ENCODE data around the gene TEKT1. TPM values are rescaled to one million over a fixed set of nuclear protein-coding genes. Genes with fewer than 3 reads are reported as not detected.
A peak's percentile ranks its signal among the peaks of the same experiment; 100 is the strongest.
"Not testable (repeated sequence)": the region's sequence is repeated elsewhere in the genome, so short reads cannot be mapped to it uniquely, and the experiment has no call there.

TEKT1 gene
- total RNA-seq, 1 experiment from 2014 or later = 0.61 TPM

GRCh38 chr17:6844406-6844805, 12.9 kb upstream of the TEKT1 start:
- intact Hi-C loops (cut with micrococcal nuclease; ENCODE audit: unreplicated experiment); POLR2A ChIA-PET (ENCODE audit: unreplicated experiment): not testable (repeated sequence)

GRCh38 chr17:6843241-6843880, 11.8 kb upstream of the TEKT1 start:
- no peaks in the 10 kb centered on the region for H3F3A ChIP-seq (ENCODE audit: insufficient read depth, low read depth)
- BruUV-seq (replicated peaks) = no TSS peak
- no peak overlapping the region for H3K4me3 ChIP-seq
- no peaks in the 10 kb centered on the region for H3K27me3 ChIP-seq (ENCODE audit: insufficient read depth, low read depth)
- TF ChIP-seq CTCF (conservative IDR thresholded peaks at IDR 0.05) (peak; percentile 78), EZH2 (IDR thresholded peaks at IDR 0.05; ENCODE audit: low read depth) (no peak)
- H3K9me3 ChIP-seq (ENCODE audit: insufficient read depth, low read depth) = no peaks in the 10 kb centered on the region
- intact Hi-C loops (cut with micrococcal nuclease; ENCODE audit: unreplicated experiment) = loop anchor here (1.0 to 2.0 kb wide), 3 partner anchors 68 to 177 kb away; no protein-coding TSS in a partner anchor
- no peak overlapping the region for H3K27ac ChIP-seq
- H4K20me1 ChIP-seq (ENCODE audit: insufficient read depth) = no peaks in the 10 kb centered on the region
- peak in 1 of 2 experiments; percentile 49 for DNase-seq
- no peaks in the 10 kb centered on the region for H3K9me2 ChIP-seq (ENCODE audit: insufficient read depth)
- H2AFZ ChIP-seq = no peak overlapping the region
- H3K79me2 ChIP-seq (ENCODE audit: low read depth) = no peaks in the 10 kb centered on the region
- H3K4me2 ChIP-seq = no peak overlapping the region
- ChIA-PET CTCF (interaction anchor here (0.6 to 1.8 kb wide), 9 partner anchors 27 to 174 kb away, joined by 3 to 11 read pairs (median 3); no protein-coding TSS in a partner anchor), POLR2A (ENCODE audit: unreplicated experiment) (interaction anchor here (0.6 kb wide), 1 partner anchor 143 kb away, joined by 4 read pairs; no protein-coding TSS in a partner anchor)
- no peaks in the 10 kb centered on the region for H3K36me3 ChIP-seq (ENCODE audit: low read depth)
- no peaks in the 10 kb centered on the region for H3K4me1 ChIP-seq (replicated peaks; ENCODE audit: insufficient read depth)

More at GRCh38 chr17:6844406-6844805, 12.9 kb upstream of the TEKT1 start:
- CTCF ChIA-PET = interaction anchor here (0.6 to 1.8 kb wide), 7 partner anchors 26 to 173 kb away, joined by 3 to 11 read pairs (median 4); no protein-coding TSS in a partner anchor
- BruUV-seq (replicated peaks); H3K36me3 ChIP-seq (ENCODE audit: low read depth); H3K4me3 ChIP-seq; H3K9me3 ChIP-seq (ENCODE audit: insufficient read depth, low read depth); H3K4me1 ChIP-seq (replicated peaks; ENCODE audit: insufficient read depth); H3K9me2 ChIP-seq (ENCODE audit: insufficient read depth); H4K20me1 ChIP-seq (ENCODE audit: insufficient read depth); H2AFZ ChIP-seq; H3K79me2 ChIP-seq (ENCODE audit: low read depth); H3K27ac ChIP-seq; DNase-seq; H3F3A ChIP-seq (ENCODE audit: insufficient read depth, low read depth); H3K4me2 ChIP-seq; H3K27me3 ChIP-seq (ENCODE audit: insufficient read depth, low read depth): not testable (repeated sequence)

- intact Hi-C loops (cut with micrococcal nuclease; ENCODE audit: unreplicated experiment) = loop anchor here (2.0 kb wide), 1 partner anchor 163 kb away; no protein-coding TSS in a partner anchor
- DNase-seq; H3F3A ChIP-seq (ENCODE audit: insufficient read depth, low read depth); H3K27ac ChIP-seq; H3K4me3 ChIP-seq; H3K27me3 ChIP-seq (ENCODE audit: insufficient read depth, low read depth); BruUV-seq (replicated peaks); H3K9me2 ChIP-seq (ENCODE audit: insufficient read depth); H3K36me3 ChIP-seq (ENCODE audit: low read depth); H4K20me1 ChIP-seq (ENCODE audit: insufficient read depth); H3K9me3 ChIP-seq (ENCODE audit: insufficient read depth, low read depth); H3K79me2 ChIP-seq (ENCODE audit: low read depth); H3K4me1 ChIP-seq (replicated peaks; ENCODE audit: insufficient read depth); H2AFZ ChIP-seq; H3K4me2 ChIP-seq: not testable (repeated sequence)
- ChIA-PET POLR2A (ENCODE audit: unreplicated experiment) (interaction anchor here (0.7 kb wide), 1 partner anchor 1001 kb away, joined by 3 read pairs; no protein-coding TSS in a partner anchor), CTCF (interaction anchor here (0.6 kb wide), 1 partner anchor 1007 kb away, joined by 5 read pairs; no protein-coding TSS in a partner anchor)
Measured at GRCh38 chr17:6841769-6842168, 10.2 kb upstream of the TEKT1 start.

GRCh38 chr17:6830383-6830986, 1.0 kb downstream of the TEKT1 start:
- no TSS peak for BruUV-seq (replicated peaks)
- TF ChIP-seq CTCF (conservative IDR thresholded peaks at IDR 0.05) = no peak
- no peak for TF ChIP-seq EZH2 (IDR thresholded peaks at IDR 0.05; ENCODE audit: low read depth)
- H4K20me1 ChIP-seq (ENCODE audit: insufficient read depth) = no peaks in the 10 kb centered on the region
- no peak overlapping the region for H3K4me2 ChIP-seq
- ChIA-PET POLR2A (ENCODE audit: unreplicated experiment) (no interaction called here), CTCF (no interaction called here)
- H3K27me3 ChIP-seq (ENCODE audit: insufficient read depth, low read depth) = no peaks in the 10 kb centered on the region
- no peak overlapping the region for H3K4me3 ChIP-seq
- DNase-seq = no peak
- no peaks in the 10 kb centered on the region for H3K36me3 ChIP-seq (ENCODE audit: low read depth)
- no peak overlapping the region for H3K27ac ChIP-seq
- H3K79me2 ChIP-seq (ENCODE audit: low read depth) = no peaks in the 10 kb centered on the region
- no peaks in the 10 kb centered on the region; the same call in 1 of the 2 replicates for H3K9me2 ChIP-seq (ENCODE audit: insufficient read depth)
- H3K4me1 ChIP-seq (replicated peaks; ENCODE audit: insufficient read depth) = peaks cover 5% of the 10 kb centered on the region; the same call in 1 of the 2 replicates
- no peaks in the 10 kb centered on the region for H3K9me3 ChIP-seq (ENCODE audit: insufficient read depth, low read depth)
- intact Hi-C loops (cut with micrococcal nuclease; ENCODE audit: unreplicated experiment) = no loop called here
- no peak overlapping the region for H2AFZ ChIP-seq
- no peaks in the 10 kb centered on the region for H3F3A ChIP-seq (ENCODE audit: insufficient read depth, low read depth)
